HG03354 (cell line): ENCODE results near the gene PCED1A.

Experiments
- ATAC-seq: cut with Tn5 transposase; IDR thresholded peaks from one replicate; pipeline ENCODE4 v1.9.1; 2021; ENCODE audit warnings: mild to moderate bottlenecking; ENCODE audit not compliant: unreplicated experiment, poor library complexity, severe bottlenecking

PCED1A gene

DNA sequence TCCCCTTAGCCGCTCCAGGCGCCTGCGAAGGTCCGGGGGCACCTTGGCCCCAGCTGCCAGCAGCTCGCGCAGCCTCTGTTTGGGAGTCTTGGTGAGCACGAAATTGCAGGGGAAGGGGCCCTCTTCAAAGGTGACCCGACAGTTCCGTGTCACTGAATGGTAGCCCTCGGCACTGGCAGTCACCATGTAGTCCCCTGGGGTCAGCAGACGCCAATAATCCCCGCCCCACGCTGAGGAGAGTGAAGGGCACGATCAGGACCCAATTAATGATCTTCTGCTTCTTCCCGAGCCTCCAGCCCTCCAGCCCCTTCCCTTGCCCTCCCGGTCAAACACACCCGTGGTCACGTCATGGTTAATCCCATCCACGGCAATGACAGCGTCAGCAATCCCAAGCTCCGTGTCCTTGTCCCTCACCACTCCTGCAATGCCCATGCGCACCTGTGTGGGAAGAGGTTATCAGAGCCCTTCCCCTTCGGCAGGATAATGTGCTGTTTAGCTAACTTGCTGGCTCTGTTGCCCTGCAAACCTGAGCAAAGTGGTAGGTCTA is 46.2 kb downstream of the PCED1A start:
- no peak for ATAC-seq

DNA sequence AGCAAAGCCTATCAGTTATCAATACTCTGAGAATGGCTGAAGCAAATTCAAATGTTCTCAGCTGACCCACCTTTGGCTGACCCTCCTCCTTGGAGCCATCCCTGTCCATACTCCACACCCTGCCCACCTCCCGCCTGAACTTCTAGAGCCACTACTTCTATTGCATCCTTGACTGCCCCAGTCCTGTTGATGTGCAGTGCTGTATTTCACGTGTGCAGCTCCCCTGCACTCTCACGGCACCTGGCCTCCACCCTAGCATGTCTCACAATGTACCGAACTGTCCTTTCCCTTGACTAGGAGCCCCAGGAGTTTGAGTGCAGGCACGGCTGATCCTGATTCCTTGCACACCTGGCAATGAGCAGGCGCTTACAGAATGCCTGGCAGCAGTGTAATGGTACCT is 47.0 kb downstream of the PCED1A start:
- ATAC-seq: no peak
